8988T (cell line): ENCODE data around the gene MUC20.
"Not testable (repeated sequence)": the region's sequence is repeated elsewhere in the genome, so short reads cannot be mapped to it uniquely, and the experiment has no call there.

Experiments used
- DNase-seq: peaks from one replicate; pipeline ENCODE4 v3.0.0; 2011

MUC20 gene

GRCh38 chr3:195732940-195733339 is 12.2 kb downstream of the MUC20 start:
- DNase-seq: no peak

DNA sequence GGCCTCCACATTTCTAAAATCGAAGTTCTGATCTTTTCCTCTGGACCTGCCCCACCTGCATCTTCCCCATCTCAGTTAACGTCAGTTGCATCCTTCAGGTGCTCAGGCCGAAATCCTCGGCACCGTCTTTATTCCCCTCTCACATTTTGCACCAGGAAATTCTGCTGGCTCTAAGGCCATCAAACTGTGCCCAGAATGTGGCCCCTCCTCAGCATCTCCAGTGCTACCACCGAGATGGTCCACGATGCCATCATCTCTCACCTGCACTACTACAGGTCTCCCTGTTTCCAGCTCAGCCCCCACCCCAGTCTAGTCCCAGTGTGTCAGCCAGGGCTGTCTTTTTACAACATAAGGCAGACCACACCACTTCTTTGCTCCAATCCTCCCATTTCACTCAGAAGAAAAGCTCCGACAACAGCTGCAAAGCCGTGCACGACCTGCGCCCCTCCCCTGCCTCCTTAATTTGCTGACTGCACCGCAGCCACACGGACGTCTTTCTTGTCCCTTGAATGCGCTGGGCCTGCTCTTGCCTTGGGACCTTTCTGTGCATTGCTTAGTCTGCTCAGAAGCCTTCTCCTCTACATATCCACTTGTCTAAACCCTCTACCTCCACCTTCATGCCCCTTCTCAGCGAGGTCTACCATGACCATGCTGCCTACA is 14.4 kb downstream of the MUC20 start:
- DNase-seq: no peak

DNA sequence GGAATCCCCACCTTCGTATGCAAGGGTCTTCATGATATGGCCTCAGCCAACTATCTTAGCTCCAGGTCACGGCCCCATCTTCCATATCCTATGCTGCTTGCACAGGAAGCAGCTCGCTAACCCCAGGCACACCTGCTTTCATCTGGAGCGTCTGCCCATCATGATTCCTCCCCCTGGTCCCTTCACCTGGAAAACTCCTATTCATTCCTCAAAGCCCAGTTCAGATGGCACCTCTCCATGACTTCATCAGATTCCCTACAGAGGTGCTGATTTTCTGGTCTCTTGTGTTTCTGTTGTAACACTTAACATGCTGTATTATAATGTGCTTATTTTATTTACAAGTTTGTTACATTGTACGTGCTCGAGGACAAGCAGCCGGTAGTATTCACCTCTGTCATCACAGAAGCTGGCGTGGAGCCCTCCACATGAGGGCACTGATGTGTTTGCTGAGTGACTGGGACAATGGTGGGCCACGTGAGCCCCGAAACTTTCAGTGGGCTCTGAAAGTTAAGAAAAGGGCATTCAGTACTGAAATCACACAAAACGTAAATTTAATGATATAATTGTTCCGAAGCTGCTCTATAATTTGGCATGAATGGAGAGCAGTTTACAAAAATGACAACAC is 16.2 kb downstream of the MUC20 start:
- DNase-seq: no peak

DNA sequence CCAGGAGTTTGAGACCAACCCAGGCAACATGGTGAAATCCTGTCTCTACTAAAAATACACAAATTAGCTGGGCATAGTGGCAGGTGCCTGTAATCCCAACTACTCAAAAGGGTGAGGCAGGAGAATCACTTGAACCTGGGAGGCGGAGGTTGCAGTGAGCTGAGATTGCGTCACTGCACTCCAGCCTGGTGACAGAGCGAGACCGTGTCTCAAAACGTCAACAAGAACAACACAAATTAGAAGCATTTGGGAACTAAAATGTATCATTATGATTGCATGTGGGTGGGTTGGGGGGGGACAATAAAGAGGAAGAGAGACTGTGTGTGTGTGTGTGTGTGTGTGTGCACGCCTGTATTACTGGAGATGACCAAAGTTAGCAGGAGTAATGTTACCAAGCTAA is 17.0 kb downstream of the MUC20 start:
- not testable (repeated sequence) for DNase-seq

DNA sequence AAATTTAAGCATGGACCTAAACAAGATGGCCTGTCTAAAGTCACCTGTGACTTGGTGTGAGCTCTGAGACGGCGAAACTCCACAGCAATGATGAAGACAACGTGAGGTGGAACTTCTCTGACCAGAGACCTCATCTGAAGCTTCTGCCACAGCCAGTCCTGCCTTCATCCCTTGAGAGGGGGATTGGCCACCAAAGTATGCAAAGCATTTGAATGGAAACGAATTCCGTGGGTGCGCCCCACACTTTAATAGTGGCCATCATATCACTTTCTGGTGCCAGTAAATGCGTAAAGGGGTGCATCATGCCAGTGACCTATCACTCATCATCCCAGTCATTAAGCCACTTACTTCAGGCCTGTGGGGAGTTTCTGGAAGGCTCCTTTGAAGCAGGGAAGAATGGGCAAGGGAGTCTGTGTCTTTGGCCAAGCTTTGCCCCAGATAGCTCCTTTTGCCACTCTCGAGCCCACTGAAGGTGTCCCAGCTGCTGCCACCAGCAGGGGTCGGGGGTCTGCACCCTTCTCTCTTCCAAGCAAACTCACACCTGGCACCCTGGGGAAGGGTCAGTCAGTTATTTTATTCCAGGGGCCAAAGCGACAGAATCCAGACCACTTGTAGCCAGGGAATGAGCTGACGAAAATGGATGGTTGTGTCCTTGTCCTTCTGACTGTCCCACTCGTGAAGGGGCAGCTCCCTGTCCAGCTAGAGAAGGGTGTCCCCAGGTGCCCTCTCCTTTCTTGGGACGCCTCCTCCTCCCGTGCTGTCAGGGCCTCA is 17.7 kb downstream of the MUC20 start:
- no peak for DNase-seq

GRCh38 chr3:195739561-195740111 is 18.9 kb downstream of the MUC20 start:
- DNase-seq: no peak

DNA sequence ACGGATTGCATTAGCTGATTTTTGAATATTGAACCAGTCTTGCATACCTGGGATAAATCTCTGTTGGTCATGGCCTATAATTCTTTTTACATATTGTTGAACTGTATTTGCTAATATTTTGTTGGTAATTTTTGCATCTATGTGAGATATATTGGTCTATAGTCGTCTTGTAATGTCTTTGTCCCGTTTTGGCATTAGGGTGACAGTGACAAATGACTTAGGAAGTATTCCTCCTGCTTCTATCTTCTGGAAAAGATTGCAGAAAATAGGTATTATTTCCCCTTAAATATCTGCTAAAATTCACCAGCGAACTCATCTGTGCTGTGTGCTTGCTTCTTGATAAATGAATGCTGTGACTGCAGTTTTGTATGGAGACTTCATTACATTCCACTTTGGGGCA is 23.7 kb downstream of the MUC20 start:
- no peak for DNase-seq

GRCh38 chr3:195746346-195746745 is 25.6 kb downstream of the MUC20 start:
- DNase-seq: no peak

GRCh38 chr3:195746751-195747150 is 26.0 kb downstream of the MUC20 start:
- DNase-seq: no peak

DNA sequence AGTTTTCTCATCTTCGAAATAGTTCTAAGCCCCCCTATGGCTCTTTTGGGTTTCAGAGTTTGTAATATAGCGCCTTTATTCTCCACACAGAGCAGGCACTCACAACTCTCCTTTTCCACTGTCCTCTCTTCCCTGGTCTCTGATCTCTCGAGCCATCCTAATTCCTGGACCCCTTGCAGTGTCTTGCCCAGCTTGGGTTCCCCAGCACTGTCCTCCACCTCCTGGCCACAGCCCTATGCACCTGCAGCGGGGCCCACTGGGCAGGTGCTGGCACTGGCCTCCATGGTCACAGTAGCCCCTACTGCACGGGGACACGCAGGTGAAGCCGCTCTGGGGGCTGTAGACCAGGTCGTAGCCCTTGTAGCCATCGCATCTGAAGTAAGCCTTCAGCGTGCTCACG is 27.9 kb downstream of the MUC20 start:
- DNase-seq: no peak

- not testable (repeated sequence) for DNase-seq
Measured at GRCh38 chr3:195749101-195749500, 28.3 kb downstream of the MUC20 start.

GRCh38 chr3:195750797-195751520 is 30.2 kb downstream of the MUC20 start:
- DNase-seq: no peak

GRCh38 chr3:195751560-195751959 is 30.8 kb downstream of the MUC20 start:
- DNase-seq: no peak

- DNase-seq: no peak
Measured at GRCh38 chr3:195752066-195752465, 31.3 kb downstream of the MUC20 start.

DNA sequence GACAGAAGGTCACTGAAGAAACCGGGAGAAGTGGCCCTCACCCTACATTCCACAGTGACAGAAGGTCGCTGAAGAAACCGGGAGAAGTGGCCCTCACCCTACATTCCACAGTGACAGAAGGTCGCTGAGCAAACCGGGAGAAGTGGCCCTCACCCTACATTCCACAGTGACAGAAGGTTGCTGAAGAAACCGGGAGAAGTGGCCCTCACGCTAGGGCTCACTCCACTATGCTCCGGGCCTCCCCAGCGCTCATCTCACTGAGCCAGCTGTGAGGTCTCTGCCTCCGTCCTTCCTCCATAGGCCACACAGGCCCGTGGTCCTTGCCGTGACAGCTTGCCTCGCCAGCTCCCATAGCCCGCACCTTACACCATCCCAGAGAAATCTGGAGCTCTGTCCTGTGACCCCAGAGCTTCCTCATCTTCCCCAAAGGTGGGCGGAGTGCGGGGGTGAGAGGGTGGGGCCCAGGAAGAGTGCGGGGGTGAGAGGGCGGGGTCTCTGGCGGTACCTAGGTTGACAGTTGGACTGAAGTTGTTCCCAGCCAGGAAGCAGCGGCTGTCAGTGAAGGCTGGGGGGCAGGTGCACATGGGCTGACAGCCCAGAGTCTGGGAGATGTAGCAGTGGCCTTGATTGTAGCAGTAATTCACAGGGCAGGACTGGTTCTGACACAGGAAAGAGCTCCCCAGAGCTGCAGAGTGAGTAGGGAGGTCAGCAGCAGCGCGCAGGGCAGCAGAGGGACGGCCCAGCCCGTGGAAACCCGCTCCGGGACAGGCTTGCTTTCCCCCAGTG is 32.0 kb downstream of the MUC20 start:
- no peak for DNase-seq

- DNase-seq: no peak
Measured at GRCh38 chr3:195753581-195753980, 32.8 kb downstream of the MUC20 start.

DNA sequence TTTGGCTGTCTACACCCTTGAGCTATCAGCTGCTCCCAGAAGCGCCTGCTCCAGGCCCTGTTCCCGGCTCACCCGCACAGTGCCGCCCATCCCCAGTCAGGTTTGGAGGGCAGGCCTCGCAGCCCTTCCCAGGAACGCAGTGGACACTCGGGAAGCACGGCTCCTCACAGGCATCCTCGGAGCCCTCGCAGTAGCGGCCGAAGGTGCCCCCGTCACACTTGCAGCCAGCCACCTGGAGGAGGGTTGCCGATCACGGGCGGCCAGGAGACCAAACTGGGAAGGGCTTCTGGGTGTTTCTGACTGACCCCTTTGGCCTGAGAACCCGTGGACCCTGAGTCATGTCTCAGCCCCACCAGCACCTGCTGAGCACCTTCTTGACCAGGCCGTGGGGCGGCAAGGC is 33.4 kb downstream of the MUC20 start:
- DNase-seq: no peak

DNA sequence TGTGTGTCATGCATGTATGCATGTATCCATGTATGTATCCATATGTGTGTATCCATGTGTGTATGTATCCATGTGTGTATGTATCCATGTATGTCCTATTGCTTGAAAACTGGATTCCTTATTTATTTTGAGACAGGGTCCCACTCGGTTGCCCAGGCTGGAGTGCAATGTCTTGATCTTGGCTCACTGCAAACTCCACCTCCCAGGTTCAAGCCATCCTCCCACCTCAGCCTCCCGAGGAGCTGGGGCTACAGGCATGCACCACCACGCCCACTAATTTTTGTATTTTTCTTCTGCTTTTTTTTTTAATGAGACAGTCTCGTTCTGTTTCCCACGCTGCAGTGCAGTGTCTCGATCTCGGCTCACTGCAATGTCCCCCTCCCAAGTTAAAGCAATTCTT is 34.1 kb downstream of the MUC20 start:
- no peak for DNase-seq

DNA sequence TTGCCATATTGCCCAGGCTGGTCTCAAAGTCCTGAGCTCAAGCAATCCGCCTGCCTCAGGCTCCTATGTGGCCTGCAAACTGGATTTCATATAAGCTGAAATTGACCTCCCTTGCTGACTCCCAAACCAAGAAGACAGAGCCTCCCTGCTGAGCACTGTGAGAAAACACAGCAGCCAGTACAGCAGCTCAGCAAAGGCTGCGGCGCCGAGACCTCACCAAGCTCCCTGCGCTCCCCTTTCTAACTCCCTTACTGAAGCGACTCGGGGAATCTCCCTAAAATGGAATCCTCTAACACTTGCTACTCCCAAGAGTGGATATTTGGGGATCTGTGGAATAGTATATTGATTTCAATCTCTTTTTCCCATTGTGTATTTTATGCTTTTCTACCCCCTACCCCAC is 34.6 kb downstream of the MUC20 start:
- DNase-seq: no peak

DNA sequence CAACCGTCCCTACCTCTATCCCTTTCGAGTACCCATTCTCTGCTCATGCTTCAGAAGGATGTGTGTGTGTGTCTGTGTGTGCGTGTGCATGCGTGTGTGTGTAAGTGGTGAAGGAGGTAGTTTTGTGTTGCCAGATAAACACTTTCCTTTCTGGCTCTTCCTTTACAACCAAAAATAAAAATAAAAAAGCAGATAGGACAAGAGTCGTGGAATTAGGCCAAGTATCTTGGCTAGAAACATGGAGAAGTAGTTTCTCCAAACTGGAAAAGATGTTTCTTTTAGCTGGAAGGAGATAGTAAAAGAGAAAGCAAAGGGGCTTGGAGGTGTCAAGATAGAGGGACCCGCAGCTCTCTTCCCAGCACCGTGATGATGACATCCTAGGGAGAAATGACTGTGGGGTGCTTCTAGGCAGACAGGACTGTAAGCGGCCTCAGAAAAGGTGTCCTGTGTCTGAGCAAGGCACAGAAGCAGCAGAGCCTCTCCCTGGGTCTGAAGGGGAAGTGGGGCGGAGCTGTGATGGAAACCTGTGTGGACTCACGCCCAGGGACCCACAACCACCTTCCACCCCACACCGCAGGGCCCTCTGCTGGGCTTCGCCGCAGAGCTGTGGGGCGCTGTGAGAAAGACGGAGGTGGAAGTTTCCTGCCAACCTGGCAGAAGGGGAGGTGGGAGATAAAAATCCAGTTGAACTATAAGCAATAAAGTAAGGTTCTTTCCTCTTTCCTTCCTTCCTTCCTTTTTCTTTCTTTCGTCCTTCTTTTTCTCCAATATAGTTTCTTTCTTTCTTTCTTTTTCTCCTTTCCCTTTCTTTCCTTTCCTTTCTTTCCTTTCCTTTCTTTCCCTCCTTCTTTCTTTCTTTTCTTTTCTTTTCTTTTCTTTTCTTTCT is 35.3 kb downstream of the MUC20 start:
- DNase-seq: no peak

- DNase-seq: no peak
Measured at GRCh38 chr3:195757438-195757770, 36.6 kb downstream of the MUC20 start.

DNA sequence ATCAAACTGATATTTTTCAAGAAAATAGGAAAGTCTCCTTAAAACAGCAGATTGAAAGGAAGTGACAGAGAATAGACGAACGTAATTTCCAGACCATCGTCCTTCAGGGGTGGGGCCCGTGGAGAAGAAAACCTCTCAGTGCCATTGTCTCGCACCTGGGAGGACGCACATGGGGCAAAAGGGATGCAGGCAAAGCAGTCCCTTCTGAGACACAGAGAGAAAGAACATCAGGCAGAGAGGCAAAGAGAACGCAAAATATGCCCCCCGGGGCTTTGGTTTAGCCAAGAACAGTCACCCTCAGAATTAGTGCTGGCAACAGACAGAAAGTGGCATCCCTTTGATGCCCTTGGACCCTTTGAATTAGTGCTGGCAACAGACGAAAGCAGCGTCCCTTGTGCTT is 37.0 kb downstream of the MUC20 start:
- DNase-seq: no peak
